AG09309 (cell line): Measurements from ENCODE around the gene C5.
"Not testable (repeated sequence)": the region's sequence is repeated elsewhere in the genome, so short reads cannot be mapped to it uniquely, and the experiment has no call there.

Experiments
- DNase-seq: peaks from one replicate; pipeline ENCODE4 v3.0.0-alpha.2; 2010; ENCODE audit warnings: low read depth
- H3K4me3 ChIP-seq: 2 replicates; pipeline ENCODE4 v1.5.1; 2011; ENCODE audit warnings: mild to moderate bottlenecking, low read depth, low read length, moderate library complexity; ENCODE audit not compliant: control insufficient read depth
- CTCF ChIP-seq: IDR thresholded peaks from 2 replicates; pipeline ENCODE4 v1.5.1; 2011; ENCODE audit warnings: mild to moderate bottlenecking, low read depth, low read length, inconsistent platforms; ENCODE audit not compliant: insufficient read depth, control insufficient read depth; ENCODE audit errors: missing control alignments

The C5 gene

DNA sequence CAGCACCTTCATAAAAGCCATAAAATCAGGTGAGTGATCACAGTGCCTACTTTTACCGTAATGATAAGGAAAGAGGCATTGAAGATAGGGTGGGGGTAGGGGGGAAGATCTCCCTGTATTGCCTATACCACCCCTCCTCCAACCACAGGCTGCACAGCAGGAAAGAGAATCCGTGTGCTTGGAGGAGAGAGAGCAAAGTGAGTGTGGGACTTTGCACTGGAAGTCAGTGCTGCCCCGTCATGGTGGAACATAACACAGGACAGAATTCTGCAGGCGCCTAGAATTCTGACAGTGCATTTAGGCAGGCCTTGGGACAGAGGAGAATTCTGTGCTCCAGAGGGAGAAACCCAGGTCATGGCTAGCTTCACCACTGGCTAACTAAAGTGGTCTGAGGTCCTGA lies 3.5 kb upstream of the C5 start:
- H3K4me3 ChIP-seq: no peak overlapping the region
- TF ChIP-seq CTCF: no peak
- DNase-seq: no peak

GRCh38 chr9:121048618-121049017 lies 1.5 kb downstream of the C5 start:
- H3K4me3 ChIP-seq: no peak overlapping the region
- no peak for DNase-seq
- TF ChIP-seq CTCF: no peak

- TF ChIP-seq CTCF: no peak
- no peak overlapping the region for H3K4me3 ChIP-seq
- DNase-seq: no peak
Observed at GRCh38 chr9:121048175-121048574, 1.9 kb downstream of the C5 start.

DNA sequence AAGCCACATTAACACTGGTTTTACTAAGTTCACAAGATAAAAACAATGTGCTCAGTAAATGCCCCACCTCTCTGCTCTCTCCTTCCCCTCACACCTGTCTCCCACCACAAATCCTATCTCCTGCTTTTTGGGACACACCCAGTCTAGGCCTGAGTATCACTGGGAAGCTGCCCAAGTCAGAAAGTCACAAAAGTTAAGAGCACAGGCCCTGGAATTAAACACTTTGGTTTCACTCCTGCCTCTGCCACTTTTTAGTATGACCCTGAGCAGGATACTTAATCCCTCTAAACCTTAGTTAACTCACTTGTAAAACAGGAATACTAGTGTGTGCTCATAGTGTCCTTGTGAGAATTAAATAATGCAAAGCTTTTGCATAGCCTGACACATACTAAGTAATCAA lies 11.3 kb downstream of the C5 start:
- no peak for TF ChIP-seq CTCF
- H3K4me3 ChIP-seq: no peak overlapping the region
- no peak for DNase-seq

DNA sequence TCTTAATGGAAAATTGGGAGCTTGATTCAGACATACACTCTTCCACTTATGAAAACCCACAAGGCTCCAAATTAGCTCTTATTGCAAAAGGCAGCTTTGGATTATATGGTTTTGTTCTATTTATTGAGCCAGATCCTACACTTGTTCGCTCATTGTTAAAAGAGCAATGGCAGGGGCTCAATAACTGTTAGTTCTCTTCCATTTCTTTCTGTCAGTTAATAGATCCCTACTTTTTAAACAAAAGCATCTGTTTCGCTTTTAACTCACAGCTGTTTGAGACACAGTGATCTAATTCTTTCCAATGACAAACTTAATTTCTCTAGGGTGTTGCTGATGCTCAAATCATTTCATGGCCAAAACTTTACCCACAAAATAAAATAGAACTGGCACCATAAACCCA lies 11.7 kb downstream of the C5 start:
- no peak overlapping the region for H3K4me3 ChIP-seq
- no peak for DNase-seq
- TF ChIP-seq CTCF: no peak

DNA sequence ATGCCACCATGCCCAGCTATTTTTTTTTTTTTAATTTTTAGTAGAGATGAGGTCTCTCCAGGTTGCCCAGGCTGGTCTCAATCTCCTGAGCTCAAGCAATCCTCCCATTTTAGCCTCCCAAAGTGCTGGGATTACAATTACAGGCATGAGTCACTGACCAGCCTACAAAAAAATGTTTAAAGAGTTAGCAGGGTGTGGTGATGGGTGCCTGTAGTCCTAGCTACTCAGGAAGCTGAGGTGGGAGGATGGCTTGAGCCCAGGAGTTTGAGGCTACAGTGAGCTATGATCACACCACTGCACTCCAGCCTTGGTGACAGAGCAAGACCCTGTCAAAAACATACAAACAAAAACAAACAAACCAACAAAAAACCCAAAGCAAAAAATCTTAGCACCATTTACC lies 14.4 kb downstream of the C5 start:
- DNase-seq, H3K4me3 ChIP-seq: not testable (repeated sequence)

DNA sequence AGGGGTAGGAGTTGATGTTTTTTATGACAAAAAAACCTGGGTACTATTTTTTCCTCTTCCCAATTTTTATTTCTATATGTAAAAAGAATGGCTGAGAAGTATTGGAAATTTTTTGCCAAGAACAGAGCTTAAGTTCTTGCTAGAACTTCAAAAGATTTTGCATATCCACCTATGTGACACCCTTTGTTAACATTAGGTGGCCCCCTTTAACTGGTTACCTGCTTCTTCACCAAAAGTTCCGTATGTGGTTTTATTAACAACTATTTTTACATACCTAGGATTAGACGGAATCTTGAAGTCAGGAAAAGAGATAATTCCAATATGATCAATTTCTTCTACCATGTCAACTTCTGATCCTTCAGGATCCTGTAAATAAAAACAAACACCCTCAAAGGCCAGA lies 15.5 kb downstream of the C5 start:
- TF ChIP-seq CTCF: no peak
- no peak for DNase-seq
- H3K4me3 ChIP-seq: no peak overlapping the region
